T-helper 2 cell treated with Interferon-gamma antibody and Interleukin-4, amounts not matched to agents 100 ng/mL and 5 ng/mL, for 36 hours (primary cell): ENCODE data around the gene TNS3. TPM values are rescaled to one million over a fixed set of nuclear protein-coding genes. Genes with fewer than 3 reads are reported as not detected.
"Not testable (repeated sequence)": the region's sequence is repeated elsewhere in the genome, so short reads cannot be mapped to it uniquely, and the experiment has no call there.

Experiments used
- intact Hi-C: fragments of 100-400 bp; cut with micrococcal nuclease; formaldehyde crosslinking; loops from one replicate; pipeline ENCODE4 v1.15.1; 2023
- total RNA-seq: library from RNA; stranded (reverse); gene quantifications from 2 replicates; pipeline ENCODE4 v1.2.3, GENCODE V29; 2022

The TNS3 gene
- 0.20 TPM in 2 replicates for total RNA-seq

DNA sequence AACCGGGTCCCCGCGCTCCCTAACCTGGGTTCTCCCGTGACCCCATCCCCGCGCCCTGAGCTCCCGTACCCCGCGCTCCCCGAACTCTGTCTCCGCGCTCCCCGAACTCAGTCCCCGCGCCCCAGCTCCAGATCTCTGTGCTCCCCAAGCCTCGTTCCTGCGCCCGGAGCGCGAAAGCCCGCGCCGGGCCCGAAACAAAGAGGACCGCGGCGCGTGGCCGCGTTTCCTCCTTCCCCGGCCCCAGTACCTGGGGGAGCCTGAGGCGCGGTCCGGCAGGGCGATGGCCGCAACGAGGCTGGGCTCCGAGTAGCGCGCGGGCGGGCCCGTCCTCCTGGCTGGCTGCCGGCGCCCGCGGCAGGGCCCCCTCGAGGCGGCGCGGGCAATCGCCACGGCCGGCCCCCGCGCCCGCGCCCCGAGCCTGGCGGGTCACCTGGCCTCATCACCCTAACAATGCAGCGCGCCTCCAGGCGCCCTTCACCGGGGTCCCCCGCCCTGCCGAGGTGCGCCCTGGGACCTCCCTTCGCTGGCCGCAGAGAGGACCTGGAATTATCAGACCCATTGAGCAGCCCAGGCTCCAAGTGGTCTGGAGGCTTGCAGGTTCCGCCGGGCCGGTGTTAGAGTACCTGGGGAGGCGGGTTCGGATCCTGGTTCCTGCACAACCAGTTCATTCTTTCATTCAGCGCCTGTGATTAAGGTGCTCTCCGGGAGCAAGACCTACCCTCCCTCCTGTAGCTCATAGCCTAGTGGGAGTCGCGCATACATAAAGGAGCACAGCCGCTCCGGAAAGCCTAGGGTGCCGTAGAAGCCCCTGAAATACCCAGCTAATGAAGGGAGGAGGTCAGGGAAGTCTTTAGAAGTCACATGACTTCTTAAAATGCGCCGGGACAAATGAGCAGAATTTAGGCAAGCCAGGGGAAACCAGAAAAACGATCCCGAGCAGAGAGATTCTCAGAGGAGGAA lies at the start of gene TNS3:
Gene TNS3 (minus strand): TSS at position 308 of the 960 bp plus-strand sequence. CDS start 142,475 bp downstream, outside the sequence.
- intact Hi-C loops = no loop called here

DNA sequence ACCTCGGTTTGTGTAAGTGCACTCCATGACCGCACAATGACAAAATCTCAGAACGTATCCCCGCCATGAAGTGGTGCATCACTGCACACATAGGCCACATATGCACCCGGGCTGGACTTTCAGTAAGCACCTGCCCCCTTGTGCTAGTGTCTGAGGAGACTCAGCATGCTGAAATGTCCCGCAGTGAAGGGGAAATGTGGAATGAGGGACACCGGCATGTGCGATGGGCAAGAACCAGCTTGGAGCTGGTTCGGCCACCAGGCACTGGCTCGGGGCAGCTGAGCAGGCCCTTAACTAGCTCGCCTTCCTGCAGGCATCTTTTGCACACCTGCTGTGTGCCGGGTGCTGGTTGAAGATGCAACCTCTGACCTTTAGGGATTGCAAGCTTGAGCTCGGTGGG lies 49.8 kb upstream of the TNS3 start:
- intact Hi-C loops = no loop called here

DNA sequence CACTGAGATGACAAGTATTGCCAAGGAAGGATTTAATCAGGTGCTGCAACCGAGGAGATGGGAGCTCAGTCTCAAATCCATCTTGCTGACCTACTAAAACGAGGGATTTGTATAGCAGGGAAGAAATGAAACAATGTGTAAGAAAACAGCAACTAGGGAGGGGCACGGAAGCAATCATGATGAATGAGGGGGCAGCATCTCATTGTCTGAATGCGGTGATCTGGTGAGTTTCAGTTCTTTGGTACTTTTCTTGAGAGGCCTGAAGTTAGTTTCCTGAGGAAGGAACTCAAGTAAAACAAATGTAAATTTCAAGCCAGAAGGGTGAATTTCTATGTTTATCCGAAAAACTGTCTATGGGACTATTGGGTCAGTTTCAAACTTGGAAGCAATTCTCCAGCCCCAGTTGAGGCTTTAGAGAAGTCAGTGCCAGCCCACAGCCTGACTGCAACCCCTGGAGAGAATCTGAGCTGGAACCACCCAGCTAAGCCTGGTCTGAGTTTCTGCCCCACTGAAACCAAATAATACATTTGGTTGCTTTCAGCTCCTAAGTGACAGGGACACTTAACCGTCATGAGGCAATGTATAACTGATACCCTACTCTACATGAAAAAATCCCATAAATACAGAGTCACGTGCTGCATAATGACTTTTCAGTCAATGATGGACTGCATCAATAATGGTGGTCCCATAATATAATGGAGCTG lies 45.8 kb upstream of the TNS3 start:
- intact Hi-C loops = no loop called here

DNA sequence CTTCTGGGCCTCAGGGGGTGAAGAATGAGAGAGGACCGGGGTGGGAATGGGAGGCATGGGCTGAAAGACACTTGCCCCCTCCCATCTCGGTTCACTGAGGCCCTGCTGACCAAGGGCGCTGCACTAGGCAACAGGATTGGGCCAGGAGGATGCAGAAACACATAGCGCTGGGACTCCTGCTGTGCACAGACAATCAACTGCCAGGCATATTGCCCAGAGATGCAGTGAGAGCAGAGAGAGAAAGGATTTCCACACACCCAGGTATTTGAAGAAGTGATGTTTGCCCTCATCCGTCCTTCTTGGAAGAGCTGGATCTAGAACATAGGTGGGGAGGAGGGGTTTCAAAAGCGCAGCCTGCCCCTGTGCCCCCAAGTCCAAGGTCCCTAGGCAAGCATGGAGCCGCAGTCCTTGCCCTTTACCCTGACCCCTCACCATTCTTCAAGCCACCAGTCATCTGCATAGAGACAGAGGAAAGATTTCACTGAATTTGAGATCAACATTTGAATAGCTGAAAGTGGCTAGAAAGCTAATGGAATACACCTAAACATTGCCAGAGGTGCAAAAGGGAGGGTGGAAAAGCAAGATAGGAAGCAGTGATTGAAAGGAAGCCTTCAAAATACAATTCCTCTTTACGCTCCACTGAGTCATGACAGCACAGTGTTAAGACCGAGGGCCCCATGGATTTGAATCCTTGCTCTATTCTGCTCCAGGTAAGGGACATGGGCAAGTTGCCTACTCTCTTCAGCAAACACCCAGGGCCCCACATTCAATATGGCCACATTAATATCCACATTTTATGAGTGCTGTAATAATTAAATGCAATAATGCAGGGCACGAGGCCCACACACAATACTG lies 44.2 kb upstream of the TNS3 start:
- intact Hi-C loops = no loop called here

DNA sequence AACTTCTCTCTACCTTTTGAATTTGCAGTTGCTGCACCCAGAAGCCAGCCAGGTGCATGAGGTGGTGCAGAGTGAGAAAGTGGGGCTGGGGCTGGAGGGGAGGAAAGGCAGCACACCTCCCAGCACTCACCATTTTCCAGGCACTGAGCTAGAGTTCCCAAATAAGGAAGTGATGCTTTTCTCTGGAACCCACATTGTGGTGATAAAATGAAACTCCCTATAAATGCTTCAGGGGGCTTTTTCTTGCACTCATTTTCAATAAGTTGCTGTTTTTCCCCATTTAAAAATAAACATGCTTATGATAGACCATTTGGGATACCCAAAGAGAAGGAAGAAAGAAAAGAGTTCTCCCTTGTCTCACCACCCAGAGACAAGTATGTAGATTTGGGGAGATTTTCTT lies 42.8 kb upstream of the TNS3 start:
- intact Hi-C loops = no loop called here

DNA sequence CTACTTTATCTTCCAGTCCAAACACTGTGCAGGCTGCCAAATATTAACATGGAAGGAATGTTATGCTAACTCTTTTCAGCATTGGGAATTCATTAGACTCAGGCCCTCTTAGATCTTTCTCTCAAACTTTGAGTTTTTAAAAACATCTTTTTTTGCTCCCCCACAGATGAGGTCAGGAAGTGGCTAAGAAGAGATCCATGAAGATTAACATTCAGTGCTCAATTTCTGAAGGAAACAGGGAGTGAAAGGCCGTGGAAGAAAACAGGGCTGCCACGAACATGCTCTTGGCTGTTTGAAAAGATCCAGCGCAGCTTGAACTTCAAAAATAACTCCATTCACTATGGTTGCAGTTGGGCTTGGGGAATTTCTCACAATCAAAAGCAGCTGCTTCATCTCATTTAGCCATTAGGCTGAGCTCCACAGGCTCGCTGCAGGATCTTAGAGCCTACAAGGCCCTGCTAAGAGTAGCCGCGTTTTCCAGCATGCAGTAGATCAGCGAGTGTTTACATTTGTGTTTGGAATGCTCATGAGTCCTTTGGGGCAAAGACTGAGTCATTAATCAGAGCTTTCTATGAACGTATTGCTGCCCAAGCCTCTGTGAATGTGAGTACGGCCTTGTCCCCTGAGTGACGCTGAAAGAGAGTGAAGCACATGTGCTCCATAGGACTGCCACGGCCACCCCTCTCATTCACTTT lies 41.2 kb upstream of the TNS3 start:
- intact Hi-C loops = no loop called here

DNA sequence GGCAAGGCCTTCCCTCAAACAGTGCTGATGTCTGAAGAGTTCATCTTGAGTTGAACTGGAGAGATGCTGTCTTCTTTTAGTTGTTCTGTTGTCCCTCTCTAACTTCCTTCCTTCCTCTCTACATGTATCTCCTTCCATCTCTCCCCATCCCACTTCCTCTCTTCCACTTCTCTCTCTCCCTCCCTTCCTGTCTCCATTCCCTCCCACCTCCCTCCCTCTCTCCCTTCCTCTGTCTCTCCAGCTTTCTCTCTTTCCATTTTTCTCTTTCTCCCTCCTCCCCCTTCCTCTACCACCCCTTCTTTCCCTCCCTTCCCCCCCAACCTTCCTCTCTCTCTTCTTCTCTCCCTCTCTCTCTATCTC lies 40.7 kb upstream of the TNS3 start:
- intact Hi-C loops = no loop called here

DNA sequence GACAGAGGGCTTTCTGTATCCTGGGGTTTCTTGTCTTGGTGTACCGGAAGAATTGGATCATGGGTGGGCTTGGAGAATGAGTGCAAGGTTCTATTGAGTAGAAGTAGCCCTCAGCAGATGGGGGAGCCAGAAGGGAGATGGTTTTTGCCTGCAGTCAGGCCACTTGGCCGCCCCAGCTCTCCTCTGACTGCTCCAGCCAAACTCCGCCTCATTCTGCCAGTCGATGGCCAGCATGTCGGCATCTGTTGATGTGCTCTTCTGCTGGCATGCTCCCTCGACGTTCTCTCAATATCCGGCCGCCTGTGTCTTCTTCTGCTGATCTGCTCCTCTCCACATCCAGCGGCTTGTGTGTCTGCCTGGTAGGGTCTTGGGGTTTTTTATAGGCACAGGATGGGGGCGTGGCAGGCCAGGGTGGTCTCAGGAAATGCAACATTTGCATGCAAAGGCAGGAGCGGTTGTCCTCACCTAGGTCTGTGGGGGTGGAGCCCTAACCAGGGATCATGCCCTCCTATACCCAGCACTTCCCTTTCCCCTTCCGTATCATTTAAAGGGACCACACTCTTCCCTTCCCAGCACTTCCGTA lies 40.2 kb upstream of the TNS3 start:
- intact Hi-C loops = no loop called here

DNA sequence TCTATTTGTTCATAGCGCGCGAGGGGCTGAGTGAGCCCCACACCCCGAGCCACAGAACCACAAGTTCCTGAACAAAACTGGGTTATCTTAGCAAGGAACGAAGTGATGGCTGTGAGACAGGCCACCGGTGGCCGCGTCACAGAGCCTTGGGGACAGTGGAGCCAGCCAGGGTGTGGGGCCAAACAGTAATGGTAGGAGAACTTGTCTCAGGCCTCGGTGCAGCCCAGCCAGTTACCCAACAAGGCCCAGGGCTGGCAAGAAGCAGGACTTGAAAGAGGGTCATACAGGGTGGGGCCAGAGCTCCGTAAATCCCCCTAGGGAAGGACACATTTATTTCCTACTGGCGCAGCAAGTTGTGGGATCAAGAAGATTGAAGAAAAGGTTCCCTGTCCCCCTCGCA lies 39.4 kb upstream of the TNS3 start:
- intact Hi-C loops = no loop called here

DNA sequence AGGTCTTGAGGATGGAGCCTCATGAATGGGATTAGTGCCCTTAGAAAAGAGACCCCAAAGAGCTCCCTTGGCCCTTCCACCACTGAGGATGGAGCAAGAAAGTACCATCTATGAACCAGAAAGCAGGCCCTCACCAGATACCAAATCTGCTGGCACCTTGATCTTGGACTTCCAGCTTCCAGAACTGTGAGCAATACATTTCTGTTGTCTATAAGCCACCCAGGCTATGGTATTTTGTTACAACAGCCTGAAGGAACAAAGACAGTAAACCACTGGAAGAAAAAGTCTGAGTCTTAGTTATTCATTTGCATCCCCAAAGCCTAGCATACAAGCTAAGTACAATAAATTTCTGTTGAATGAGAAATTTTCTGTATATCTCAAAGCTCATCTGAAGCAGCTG lies 37.9 kb upstream of the TNS3 start:
- intact Hi-C loops = no loop called here

DNA sequence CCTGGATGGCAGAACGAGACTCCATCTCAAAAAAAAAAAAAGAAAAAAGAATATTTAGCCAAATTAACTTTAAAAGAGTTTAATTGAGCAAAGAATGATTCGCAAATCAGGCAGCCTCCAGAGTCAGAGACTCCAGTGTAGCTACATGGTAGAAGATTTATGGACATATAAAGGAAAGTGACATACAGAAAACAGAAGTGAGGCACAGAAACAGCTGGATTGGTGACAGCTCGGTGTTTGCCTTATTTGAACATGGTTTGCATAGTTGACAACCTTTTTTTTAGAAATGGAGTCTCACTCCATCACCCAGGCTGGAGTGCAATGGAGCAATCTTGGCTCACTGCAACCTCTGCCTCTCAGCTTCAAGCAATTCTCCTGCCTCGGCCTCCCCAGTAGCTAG lies 35.2 kb upstream of the TNS3 start:
- intact Hi-C loops = no loop called here

DNA sequence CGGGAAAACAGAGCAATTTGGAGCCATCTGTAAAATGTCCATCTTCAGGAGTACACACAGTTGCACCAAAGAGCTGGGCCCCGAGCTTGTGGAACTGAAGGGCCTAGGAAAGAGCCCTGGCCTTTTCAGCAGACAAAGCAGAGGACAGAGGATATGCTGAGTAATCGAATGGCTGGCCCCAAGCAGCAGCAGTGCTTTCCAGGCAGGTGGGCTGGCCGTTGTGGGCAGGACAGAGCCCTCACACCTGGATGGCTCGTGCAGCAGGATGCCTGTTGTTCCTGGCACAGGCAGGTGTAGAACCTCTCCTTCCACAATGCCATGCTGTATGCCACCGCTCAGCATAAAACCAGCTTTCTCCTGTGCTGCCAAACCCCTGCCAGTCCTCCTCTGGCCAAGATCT lies 32.5 kb upstream of the TNS3 start:
- intact Hi-C loops = no loop called here

DNA sequence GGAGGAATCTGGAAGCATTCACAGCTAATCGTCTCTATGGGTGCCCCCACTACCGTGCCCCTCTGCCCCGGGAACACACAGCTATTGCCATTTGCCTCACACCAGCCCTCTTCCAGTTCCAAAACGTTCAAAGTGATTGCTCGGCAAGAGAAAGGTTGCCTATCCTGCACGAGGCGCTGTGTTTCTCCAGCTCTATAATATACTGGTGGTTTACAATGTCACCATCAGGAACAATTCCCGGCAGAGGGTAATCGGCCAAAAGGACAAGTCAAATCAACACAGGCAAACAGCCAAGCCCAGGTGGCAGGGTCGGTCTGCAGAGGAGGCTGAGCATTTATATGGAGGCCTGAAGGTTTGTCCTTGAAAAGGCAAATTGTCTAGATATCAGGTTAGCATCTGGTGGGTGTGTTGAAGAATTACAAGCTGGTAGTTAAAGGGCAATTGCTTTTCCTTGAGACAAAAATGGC lies 29.2 kb upstream of the TNS3 start:
- intact Hi-C loops = no loop called here

DNA sequence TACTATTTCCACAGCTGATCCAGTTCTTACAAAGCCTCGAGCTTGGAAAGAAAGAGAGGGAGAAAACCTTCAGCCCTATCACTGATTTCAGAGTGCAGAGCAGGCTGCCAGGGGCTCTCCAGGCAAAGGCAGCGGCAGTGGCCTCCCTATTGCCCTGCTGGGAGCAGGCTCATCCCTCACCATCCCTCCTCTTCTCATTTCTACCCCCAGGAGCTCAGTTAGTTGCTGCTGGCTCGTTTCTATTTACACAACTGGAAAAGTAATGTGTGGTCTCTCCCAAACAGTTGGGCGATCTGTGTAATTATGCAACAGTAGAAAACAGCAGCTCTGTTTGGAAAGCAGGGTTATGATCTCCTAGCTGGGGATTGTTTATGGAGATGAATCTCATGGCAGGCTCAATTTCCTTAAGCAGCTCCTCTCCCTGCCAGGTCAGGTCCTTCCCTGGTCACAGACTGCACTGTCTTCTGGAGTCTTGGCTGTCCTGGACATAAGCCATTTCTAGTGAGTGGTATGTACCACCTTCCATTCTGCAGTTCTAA lies 28.7 kb upstream of the TNS3 start:
- intact Hi-C loops = no loop called here

DNA sequence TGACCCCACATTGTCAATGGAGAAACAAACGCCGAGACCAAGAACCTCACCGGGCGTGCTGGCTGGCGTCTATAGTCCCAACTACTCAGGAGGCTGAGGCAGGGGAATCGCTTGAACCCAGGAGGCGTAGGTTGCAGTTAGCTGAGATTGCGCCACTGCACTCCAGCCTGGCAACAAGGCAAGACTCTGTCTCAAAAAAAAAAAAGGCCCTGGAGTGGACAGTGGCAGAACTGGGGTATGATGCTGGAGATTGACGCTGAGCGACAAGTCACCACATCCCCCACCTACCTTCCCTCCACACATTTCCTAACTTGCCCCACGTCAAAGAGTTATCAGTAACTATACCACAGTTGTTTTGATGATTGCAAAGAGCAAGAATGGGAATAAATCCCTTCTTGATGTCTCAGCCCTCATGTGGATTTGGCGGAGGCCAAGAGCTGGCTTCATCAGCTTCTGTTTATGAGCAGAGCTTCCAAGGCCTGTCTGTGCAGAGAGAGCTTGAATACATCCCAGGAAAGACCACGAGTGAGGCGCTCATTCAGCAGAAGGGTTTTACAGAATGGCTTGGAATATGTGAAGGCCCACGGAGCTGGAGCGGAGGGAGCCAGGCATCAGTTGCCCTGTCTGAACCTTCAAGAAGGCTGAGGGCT lies 28.0 kb upstream of the TNS3 start:
- intact Hi-C loops = no loop called here

DNA sequence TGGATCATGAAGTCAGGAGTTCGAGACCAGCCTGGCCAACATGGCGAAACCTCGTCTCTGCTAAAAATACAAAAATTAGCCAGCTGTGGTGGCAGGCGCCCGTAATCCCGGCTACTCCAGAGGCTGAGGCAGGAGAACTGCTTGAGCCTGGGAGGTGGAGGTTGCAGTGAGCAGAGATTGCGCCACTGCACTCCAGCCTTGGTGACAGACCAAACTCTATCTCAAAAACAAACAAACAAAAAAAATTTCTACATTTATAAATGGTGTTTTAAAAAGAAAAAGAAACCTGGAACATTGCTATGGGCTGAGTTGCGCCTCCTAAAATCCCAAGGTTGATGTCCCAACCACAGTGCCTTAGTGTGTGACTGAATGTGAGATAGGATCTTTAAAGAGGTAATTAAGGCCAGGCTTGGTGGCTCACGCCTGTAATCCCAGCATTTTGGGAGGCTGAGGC lies 24.7 kb upstream of the TNS3 start:
- intact Hi-C loops = not testable (repeated sequence)

DNA sequence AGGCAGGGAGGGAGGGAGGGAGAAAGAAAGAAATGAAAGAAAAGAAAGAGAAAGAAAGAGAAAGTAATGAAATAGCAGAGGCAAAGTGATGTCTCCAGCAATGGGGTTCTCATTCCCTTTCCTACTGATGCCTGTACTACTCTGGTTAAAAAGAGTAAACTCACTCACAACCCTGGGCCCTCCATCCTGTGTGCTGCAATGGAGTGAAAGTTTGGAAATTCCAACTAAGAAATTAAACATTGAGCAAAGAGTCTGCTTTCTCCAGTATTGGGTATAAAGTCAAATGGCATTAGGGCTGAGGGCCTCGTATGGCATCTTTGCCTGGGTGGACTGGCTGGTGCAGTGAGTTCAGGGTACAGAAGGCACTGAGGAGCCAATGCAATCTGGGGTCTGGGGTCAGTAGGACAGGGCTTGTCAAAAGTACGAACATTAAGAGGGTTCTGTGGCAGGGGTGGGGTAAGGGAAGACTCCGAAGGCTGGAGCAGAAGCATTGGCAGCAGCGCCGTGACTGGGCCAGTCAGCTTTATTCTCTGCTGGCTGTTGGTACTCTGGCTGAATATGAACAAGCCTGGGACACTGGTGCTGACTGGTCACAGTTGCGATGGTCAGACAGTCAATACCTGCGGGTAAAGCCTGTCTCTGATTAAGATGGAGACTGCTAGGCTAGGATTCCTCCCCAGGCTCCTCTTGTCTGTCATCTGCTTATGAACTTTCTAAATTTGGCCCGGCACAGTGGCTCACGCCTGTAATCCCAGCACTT lies 24.1 kb upstream of the TNS3 start:
- intact Hi-C loops = no loop called here

DNA sequence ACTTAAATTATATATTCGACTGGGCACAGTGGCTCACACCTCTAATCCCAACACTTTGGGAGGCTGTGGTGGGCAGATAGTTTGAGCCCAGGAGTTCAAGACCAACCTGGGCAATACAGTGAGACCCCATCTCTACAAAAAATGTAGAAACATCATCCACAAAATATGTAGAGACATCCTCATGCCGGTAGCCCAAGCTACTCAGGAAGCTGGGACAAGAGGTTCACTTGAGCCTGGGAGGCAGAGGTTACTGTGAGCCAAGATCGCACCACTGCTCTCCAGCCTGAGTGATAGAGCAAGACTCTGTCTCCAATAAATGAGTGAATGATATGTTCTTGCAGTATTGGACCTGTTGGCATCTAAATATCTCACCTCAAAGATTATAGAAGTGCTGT lies 22.6 kb upstream of the TNS3 start:
- intact Hi-C loops = no loop called here
